K562 (cell line): ENCODE data around the gene POMT1. TPM values are rescaled to one million over a fixed set of nuclear protein-coding genes. Genes with fewer than 3 reads are reported as not detected.

Experiments
- ATAC-seq: fragments of 200-7000 bp; cut with Tn5 transposase; 3 replicates; pipeline ENCODE4 v1.9.1; 2020; ENCODE audit warnings: moderate library complexity
- BruUV-seq: library from RNA; stranded (reverse); fragments of 400-500 nt; replicated peaks from 2 replicates; lab custom pipeline; 2021; lab: Mats Ljungman, UMichigan
- CTCF ChIA-PET: fragments of 300-600 bp; formaldehyde crosslinking; extraction: SDS; loops from one replicate; lab custom pipeline; 2021; ENCODE audit warnings: low intra/inter-chr PET ratio; lab: Yijun Ruan, JAX
- POLR2A ChIA-PET: fragments of 300-600, 350-650 bp; sonication (Branson Sonifier 250); formaldehyde crosslinking; extraction: SDS; loops from one replicate; lab custom pipeline; 2021; ENCODE audit warnings: antibody characterized with exemption, inconsistent platforms; lab: Yijun Ruan, JAX
- DNase-seq, 4 experiments: peaks; one replicate each; pipeline versions ENCODE4 v3.0.0 to v3.0.0-alpha.2; 2011 to 2018; ENCODE audit warnings: low spot score in 3 of 4, mixed read lengths in 3 of 4; ENCODE audit errors: extremely low read depth in 1 of 4
- FAIRE-seq: peaks from 2 replicates; lab custom pipeline; 2011; peaks lifted over from hg19 to GRCh38; lab: Jason Lieb, UNC
- H2AFZ ChIP-seq: 2 replicates; pipeline ENCODE4 v1.6.0; 2011; ENCODE audit warnings: low read depth, low read length, control low read depth, inconsistent platforms
- H3K27ac ChIP-seq: fragments of 200-600 bp; 3 replicates; pipeline ENCODE4 v1.8.0; 2011; ENCODE audit warnings: low read depth, mild to moderate bottlenecking, control low read depth, inconsistent platforms, low read length, moderate library complexity, mixed read lengths; ENCODE audit errors: extremely low read depth
- H3K27me3 ChIP-seq, 2 experiments: fragments of 300-600 bp in 1 of 2; 2 replicates in 1 of 2; 3 replicates in 1 of 2; pipeline versions ENCODE4 v1.6.0 to v1.8.0; 2011; ENCODE audit warnings: inconsistent platforms in 2 of 2, low read length in 2 of 2, mild to moderate bottlenecking in 1 of 2, mixed read lengths in 1 of 2, moderate library complexity in 1 of 2; ENCODE audit not compliant: control insufficient read depth in 2 of 2, insufficient read depth in 2 of 2
- H3K36me3 ChIP-seq: fragments of 300-600 bp; 3 replicates; pipeline ENCODE4 v1.8.0; 2011; ENCODE audit warnings: mild to moderate bottlenecking, low read length, inconsistent platforms; ENCODE audit not compliant: control insufficient read depth, insufficient read depth
- H3K4me1 ChIP-seq, 2 experiments: fragments of 200-600 bp in 1 of 2; replicated peaks in 1 of 2; 2 replicates in 1 of 2; 3 replicates in 1 of 2; pipeline versions ENCODE4 v1.5.1 to v1.8.0; 2011; ENCODE audit warnings: inconsistent platforms in 2 of 2, low read length in 2 of 2, mild to moderate bottlenecking in 1 of 2, mixed read lengths in 1 of 2, moderate library complexity in 1 of 2; ENCODE audit not compliant: control insufficient read depth in 2 of 2, insufficient read depth in 2 of 2
- H3K4me2 ChIP-seq: 2 replicates; pipeline ENCODE4 v1.6.1; 2011; ENCODE audit warnings: low read length, control low read depth, inconsistent platforms, mixed read lengths; ENCODE audit not compliant: insufficient read depth
- H3K4me3 ChIP-seq: fragments of 200-600 bp; sonication (generic), shearing (Covaris generic); 2 replicates; pipeline ENCODE4 v1.5.1; 2016; ENCODE audit warnings: control low read depth, inconsistent platforms
- H3K79me2 ChIP-seq: fragments of 200-600 bp; 3 replicates; pipeline ENCODE4 v1.8.0; 2011; ENCODE audit warnings: low read length, inconsistent platforms; ENCODE audit not compliant: control insufficient read depth, insufficient read depth
- H3K9ac ChIP-seq, 2 experiments: 2 replicates each; pipeline versions ENCODE4 v1.6.0 to v1.6.1; 2011; ENCODE audit warnings: low read depth in 2 of 2, low read length in 2 of 2, control low read depth in 1 of 2, inconsistent platforms in 1 of 2, mild to moderate bottlenecking in 1 of 2, mixed read lengths in 1 of 2; ENCODE audit not compliant: insufficient read depth in 1 of 2
- H3K9me1 ChIP-seq: one replicate; pipeline ENCODE4 v1.6.0; 2011; ENCODE audit warnings: inconsistent platforms, mild to moderate bottlenecking, low read length, moderate library complexity; ENCODE audit not compliant: control insufficient read depth, insufficient read depth
- H3K9me3 ChIP-seq: replicated peaks from 2 replicates; pipeline ENCODE4 v1.5.1; 2011; ENCODE audit warnings: low read depth, low read length, inconsistent platforms; ENCODE audit not compliant: control insufficient read depth, insufficient read depth
- H4K20me1 ChIP-seq: replicated peaks from 2 replicates; pipeline ENCODE4 v1.6.1; 2011; ENCODE audit warnings: low read length, inconsistent platforms, mixed read lengths; ENCODE audit not compliant: control insufficient read depth, insufficient read depth
- ILF3 ChIP-seq: fragments of 450-650 bp; IDR thresholded peaks from 2 replicates; pipeline ENCODE4 v1.6.1; 2018; ENCODE audit warnings: antibody characterized with exemption, mild to moderate bottlenecking, moderate library complexity, borderline replicate concordance
- PHTF2 ChIP-seq: fragments of 250-450 bp; sonication (Bioruptor Pico); IDR thresholded peaks from 2 replicates; pipeline ENCODE4 v1.5.0; 2021; ENCODE audit warnings: mild to moderate bottlenecking
- TBL1XR1 ChIP-seq, 2 experiments: IDR thresholded peaks; 2 replicates each; pipeline ENCODE4 v1.6.1; 2012; ENCODE audit warnings: improper control_type of control experiment in 2 of 2, low read length in 2 of 2, mild to moderate bottlenecking in 1 of 2
- TRIM24 ChIP-seq, 2 experiments: fragments of 450-650 bp; IDR thresholded peaks; 2 replicates each; pipeline ENCODE4 v1.6.1; 2016
- TSC22D4 ChIP-seq: fragments of 450-650 bp; IDR thresholded peaks from 2 replicates; pipeline ENCODE4 v1.6.1; 2016; ENCODE audit warnings: missing genetic modification characterization, missing biosample characterization, control low read depth
- ZNF445 ChIP-seq: fragments of 250-450 bp; sonication (Bioruptor Pico); IDR thresholded peaks from 2 replicates; pipeline ENCODE4 v1.4.0; 2020; ENCODE audit warnings: low read depth, mild to moderate bottlenecking, moderate library complexity
- WGBS: fragments of 100-300 bp; shearing (Covaris generic); methylation state at CpG from one replicate; pipeline ENCODE4 v1.1.6; 2016; ENCODE audit warnings: low coverage, mixed read lengths; ENCODE audit not compliant: insufficient coverage; ENCODE audit errors: missing lambda C conversion rate; 5-methylcytosine and 5-hydroxymethylcytosine counted together
- in situ Hi-C: fragments of 300-500 bp; cut with MboI; formaldehyde crosslinking; loops from 4 replicates; pipeline ENCODE4 v1.15.0; 2018; ENCODE audit warnings: inconsistent platforms, mixed read lengths
- intact Hi-C: fragments of 100-400 bp; cut with micrococcal nuclease; formaldehyde crosslinking; loops from 2 replicates; pipeline ENCODE4 v1.14.2; 2022
- polyA plus RNA-seq, 8 experiments: library from polyadenylated mRNA; depleted of rRNA in 4 of 8; stranded (reverse) in 5 of 8; unstranded in 3 of 8; fragments of >200 nt; fragmentation: Nextera tagmentation in 2 of 8; fragmentation: Illumina TruSeq in 1 of 8; extraction: Ambion mirVana in 2 of 8; extraction: Trizol in 1 of 8; gene quantifications; 2 replicates each; pipeline versions ENCODE4 v1.2.1 to v1.2.3, GENCODE V29; 2011 to 2014; ENCODE audit warnings: inconsistent platforms in 1 of 8, missing spikeins in 1 of 8
- total RNA-seq, 7 experiments: library from RNA; depleted of rRNA in 6 of 7; stranded (reverse); fragments of >200 nt in 6 of 7; fragmentation: Illumina TruSeq in 2 of 7; extraction: Trizol in 2 of 7; gene quantifications; 2 replicates each; pipeline versions ENCODE4 v1.2.1 to v1.2.3, GENCODE V29; 2011 to 2021; ENCODE audit warnings: low replicate concordance in 1 of 7
- TF ChIP-seq, protein P1 (sequence below): fragments of 250-450 bp; sonication (Bioruptor Pico); IDR thresholded peaks from 2 replicates; pipeline ENCODE4 v1.8.0; 2021; ENCODE audit warnings: moderate library complexity, mild to moderate bottlenecking, inconsistent platforms
- TF ChIP-seq, protein P2 (sequence below): IDR thresholded peaks from 3 replicates; pipeline ENCODE4 v1.6.1; 2011; ENCODE audit warnings: borderline replicate concordance, mild to moderate bottlenecking; ENCODE audit not compliant: insufficient read length, insufficient read depth
- TF ChIP-seq, protein P3 (sequence below): sonication (generic); formaldehyde crosslinking; IDR thresholded peaks from 2 replicates; pipeline ENCODE4 v1.8.1; 2022; ENCODE audit warnings: missing genetic modification reagents
- TF ChIP-seq, protein P4 (sequence below): fragments of 250-450 bp; sonication (Bioruptor Pico); IDR thresholded peaks from 2 replicates; pipeline ENCODE4 v1.4.0; 2020
- TF ChIP-seq, protein P5 (sequence below), 2 experiments: fragments of 450-650 bp; IDR thresholded peaks; 2 replicates each; pipeline ENCODE4 v1.6.1; 2016

POMT1 gene
- total and polyA plus RNA-seq, 9 of the 15 experiments (the other 6 are each of a cell fraction or from before 2014, with no cell fraction given): 1.8 to 23.5 (median 14.6) TPM

DNA sequence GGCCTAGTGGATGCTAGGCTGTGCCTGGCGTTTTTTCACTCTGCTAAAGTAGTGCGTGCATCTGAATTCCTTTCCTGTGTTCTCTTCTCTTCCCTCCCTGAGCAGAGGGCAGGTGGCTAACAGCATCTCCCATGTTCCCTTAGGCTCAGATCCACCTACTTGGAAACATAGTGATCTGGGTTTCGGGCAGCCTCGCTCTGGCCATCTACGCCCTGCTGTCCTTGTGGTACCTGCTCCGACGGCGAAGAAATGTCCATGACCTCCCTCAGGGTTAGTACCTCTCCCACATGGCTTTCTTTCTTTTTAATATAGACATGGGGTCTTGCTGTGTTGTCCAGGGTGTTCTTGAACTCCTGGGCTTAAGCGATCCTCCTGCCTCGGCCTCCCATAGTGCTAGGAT lies 18.5 kb downstream of the POMT1 start:
- Histone ChIP-seq H3K9me3 (no peaks in the 10 kb centered on the region), H3K79me2 (no peaks in the 10 kb centered on the region), H4K20me1 (no peaks in the 10 kb centered on the region; the same call in 1 of the 2 replicates), H3K4me1 (peaks cover 0 to 20% of the 10 kb centered on the region in 2 experiments; a peak in 1 of 5 replicates), H3K4me3 (no peak overlapping the region), H3K27ac (no peak overlapping the region), H3K9ac (no peak overlapping the region), H3K36me3 (peaks cover 92% of the 10 kb centered on the region; the same call in 2 of the 3 replicates), H3K27me3 (no peaks in the 10 kb centered on the region), H3K4me2 (no peak overlapping the region), H2AFZ (no peak overlapping the region), H3K9me1 (no peaks in the 10 kb centered on the region)
- POLR2A ChIA-PET: no interaction called here
- CTCF ChIA-PET: no interaction called here
- ATAC-seq (no peak), DNase-seq (no peak), FAIRE-seq (no peak)
- 87% methylated on average over 8 of the region's 10 CpGs for WGBS
- BruUV-seq: no TSS peak
- intact Hi-C loops: no loop called here
- in situ Hi-C loops: no loop called here
- no peak for TF ChIP-seq TRIM24 (IDR thresholded peaks at IDR 0.05)
- TF ChIP-seq, protein P1, sequence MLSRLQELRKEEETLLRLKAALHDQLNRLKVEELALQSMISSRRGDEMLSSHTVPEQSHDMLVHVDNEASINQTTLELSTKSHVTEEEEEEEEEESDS: no peak
- no peak for TF ChIP-seq TSC22D4
- TF ChIP-seq, protein P2, sequence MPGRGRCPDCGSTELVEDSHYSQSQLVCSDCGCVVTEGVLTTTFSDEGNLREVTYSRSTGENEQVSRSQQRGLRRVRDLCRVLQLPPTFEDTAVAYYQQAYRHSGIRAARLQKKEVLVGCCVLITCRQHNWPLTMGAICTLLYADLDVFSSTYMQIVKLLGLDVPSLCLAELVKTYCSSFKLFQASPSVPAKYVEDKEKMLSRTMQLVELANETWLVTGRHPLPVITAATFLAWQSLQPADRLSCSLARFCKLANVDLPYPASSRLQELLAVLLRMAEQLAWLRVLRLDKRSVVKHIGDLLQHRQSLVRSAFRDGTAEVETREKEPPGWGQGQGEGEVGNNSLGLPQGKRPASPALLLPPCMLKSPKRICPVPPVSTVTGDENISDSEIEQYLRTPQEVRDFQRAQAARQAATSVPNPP: no peak
- TF ChIP-seq, protein P3, sequence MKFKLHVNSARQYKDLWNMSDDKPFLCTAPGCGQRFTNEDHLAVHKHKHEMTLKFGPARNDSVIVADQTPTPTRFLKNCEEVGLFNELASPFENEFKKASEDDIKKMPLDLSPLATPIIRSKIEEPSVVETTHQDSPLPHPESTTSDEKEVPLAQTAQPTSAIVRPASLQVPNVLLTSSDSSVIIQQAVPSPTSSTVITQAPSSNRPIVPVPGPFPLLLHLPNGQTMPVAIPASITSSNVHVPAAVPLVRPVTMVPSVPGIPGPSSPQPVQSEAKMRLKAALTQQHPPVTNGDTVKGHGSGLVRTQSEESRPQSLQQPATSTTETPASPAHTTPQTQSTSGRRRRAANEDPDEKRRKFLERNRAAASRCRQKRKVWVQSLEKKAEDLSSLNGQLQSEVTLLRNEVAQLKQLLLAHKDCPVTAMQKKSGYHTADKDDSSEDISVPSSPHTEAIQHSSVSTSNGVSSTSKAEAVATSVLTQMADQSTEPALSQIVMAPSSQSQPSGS (CRISPR knock-in tag): no peak
- TF ChIP-seq, protein P4, sequence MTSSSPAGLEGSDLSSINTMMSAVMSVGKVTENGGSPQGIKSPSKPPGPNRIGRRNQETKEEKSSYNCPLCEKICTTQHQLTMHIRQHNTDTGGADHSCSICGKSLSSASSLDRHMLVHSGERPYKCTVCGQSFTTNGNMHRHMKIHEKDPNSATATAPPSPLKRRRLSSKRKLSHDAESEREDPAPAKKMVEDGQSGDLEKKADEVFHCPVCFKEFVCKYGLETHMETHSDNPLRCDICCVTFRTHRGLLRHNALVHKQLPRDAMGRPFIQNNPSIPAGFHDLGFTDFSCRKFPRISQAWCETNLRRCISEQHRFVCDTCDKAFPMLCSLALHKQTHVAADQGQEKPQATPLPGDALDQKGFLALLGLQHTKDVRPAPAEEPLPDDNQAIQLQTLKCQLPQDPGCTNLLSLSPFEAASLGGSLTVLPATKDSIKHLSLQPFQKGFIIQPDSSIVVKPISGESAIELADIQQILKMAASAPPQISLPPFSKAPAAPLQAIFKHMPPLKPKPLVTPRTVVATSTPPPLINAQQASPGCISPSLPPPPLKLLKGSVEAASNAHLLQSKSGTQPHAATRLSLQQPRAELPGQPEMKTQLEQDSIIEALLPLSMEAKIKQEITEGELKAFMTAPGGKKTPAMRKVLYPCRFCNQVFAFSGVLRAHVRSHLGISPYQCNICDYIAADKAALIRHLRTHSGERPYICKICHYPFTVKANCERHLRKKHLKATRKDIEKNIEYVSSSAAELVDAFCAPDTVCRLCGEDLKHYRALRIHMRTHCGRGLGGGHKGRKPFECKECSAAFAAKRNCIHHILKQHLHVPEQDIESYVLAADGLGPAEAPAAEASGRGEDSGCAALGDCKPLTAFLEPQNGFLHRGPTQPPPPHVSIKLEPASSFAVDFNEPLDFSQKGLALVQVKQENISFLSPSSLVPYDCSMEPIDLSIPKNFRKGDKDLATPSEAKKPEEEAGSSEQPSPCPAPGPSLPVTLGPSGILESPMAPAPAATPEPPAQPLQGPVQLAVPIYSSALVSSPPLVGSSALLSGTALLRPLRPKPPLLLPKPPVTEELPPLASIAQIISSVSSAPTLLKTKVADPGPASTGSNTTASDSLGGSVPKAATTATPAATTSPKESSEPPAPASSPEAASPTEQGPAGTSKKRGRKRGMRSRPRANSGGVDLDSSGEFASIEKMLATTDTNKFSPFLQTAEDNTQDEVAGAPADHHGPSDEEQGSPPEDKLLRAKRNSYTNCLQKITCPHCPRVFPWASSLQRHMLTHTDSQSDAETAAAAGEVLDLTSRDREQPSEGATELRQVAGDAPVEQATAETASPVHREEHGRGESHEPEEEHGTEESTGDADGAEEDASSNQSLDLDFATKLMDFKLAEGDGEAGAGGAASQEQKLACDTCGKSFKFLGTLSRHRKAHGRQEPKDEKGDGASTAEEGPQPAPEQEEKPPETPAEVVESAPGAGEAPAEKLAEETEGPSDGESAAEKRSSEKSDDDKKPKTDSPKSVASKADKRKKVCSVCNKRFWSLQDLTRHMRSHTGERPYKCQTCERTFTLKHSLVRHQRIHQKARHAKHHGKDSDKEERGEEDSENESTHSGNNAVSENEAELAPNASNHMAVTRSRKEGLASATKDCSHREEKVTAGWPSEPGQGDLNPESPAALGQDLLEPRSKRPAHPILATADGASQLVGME (CRISPR knock-in tag): no peak
- no peak for TF ChIP-seq ZNF445 (CRISPR knock-in tag)
- TF ChIP-seq TBL1XR1 (IDR thresholded peaks at IDR 0.05; ENCODE audit: low read length in 2 of 2): no peak
- TF ChIP-seq ILF3: no peak
- TF ChIP-seq, protein P5, sequence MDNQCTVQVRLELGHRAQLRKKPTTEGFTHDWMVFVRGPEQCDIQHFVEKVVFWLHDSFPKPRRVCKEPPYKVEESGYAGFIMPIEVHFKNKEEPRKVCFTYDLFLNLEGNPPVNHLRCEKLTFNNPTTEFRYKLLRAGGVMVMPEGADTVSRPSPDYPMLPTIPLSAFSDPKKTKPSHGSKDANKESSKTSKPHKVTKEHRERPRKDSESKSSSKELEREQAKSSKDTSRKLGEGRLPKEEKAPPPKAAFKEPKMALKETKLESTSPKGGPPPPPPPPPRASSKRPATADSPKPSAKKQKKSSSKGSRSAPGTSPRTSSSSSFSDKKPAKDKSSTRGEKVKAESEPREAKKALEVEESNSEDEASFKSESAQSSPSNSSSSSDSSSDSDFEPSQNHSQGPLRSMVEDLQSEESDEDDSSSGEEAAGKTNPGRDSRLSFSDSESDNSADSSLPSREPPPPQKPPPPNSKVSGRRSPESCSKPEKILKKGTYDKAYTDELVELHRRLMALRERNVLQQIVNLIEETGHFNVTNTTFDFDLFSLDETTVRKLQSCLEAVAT (IDR thresholded peaks at IDR 0.05): no peak
- no peak for TF ChIP-seq PHTF2
